Erythroblast (primary cell): ENCODE data around the gene LSS.

Experiments used
- GATA1 ChIP-seq: IDR thresholded peaks from 2 replicates; pipeline ENCODE4 v1.6.1; 2011; ENCODE audit warnings: low read depth, mild to moderate bottlenecking, control low read depth, low read length, moderate library complexity
- POLR2A ChIP-seq: IDR thresholded peaks from 2 replicates; pipeline ENCODE4 v1.6.1; 2011; ENCODE audit warnings: mild to moderate bottlenecking, low read length

GRCh38 chr21:46219591-46220239 lies 8.9 kb downstream of the LSS start:
- TF ChIP-seq POLR2A (no peak), GATA1 (no peak)
